ENCODE data around the gene MKLN1.
A peak's percentile ranks its signal among the peaks of the same experiment; 100 is the strongest.

MKLN1 gene

DNA sequence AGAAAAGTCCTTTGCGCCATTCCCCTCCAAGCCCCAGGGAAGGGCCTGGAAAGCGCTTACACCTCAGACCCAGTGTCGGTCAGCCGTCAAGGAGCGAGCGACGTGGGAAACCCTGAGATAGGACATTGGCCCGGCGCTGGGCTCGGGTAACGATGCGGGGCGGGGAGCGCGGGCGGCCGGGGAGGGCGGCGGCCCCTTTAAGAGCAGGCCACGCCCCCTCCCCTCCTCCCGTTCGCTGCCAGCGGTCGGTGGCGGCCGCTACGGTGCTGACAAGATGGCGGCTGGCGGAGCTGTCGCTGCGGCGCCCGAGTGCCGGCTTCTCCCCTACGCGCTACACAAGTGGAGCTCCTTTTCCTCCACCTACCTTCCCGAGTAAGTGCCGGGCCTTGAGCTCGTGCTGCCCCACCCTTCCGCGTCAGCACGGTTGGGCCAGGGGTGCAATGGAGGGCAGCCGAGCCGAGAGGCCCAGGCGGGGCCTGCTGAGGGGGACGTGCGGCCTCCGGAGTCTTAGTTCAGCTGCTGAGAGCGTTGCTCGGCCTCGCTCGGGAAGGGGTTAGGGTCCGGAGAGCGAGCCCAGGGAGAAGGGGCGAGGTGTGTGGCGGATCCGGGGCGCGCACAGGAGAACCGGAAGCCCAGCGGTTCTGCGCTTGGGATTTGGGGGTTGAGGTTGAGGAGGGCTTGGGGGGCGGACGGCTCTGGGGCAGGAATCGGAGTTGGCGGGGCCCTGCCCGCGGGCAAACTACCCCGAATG, at the start of gene MKLN1:
Gene MKLN1 (plus strand): TSS at position 251 of the 751 bp plus-strand sequence. CDS start 24 bp downstream, at position 275.
- peak; percentile 93 for DNase-seq (ENCODE audit: low spot score)

DNA sequence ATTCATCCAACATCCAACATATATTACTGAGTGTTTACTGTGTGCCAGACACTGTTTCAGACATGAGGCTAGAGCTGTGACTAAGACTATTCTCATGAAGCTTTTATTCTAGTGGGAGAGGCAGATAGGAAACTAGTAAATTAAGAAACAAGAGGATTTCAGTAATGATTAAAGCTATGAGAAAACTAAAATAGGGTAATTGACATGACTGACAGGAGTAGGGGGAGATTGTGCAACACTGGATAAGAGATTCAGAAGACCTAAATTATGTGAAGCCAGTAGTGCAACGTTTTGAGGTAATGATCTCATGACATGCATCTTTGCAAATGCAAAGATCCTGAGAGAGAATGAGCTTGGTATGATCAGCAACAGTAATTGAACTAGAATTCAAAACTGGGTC, 48.6 kb upstream of the MKLN1 start:
- no peak for DNase-seq (ENCODE audit: low spot score)
- TF ChIP-seq, protein P1, sequence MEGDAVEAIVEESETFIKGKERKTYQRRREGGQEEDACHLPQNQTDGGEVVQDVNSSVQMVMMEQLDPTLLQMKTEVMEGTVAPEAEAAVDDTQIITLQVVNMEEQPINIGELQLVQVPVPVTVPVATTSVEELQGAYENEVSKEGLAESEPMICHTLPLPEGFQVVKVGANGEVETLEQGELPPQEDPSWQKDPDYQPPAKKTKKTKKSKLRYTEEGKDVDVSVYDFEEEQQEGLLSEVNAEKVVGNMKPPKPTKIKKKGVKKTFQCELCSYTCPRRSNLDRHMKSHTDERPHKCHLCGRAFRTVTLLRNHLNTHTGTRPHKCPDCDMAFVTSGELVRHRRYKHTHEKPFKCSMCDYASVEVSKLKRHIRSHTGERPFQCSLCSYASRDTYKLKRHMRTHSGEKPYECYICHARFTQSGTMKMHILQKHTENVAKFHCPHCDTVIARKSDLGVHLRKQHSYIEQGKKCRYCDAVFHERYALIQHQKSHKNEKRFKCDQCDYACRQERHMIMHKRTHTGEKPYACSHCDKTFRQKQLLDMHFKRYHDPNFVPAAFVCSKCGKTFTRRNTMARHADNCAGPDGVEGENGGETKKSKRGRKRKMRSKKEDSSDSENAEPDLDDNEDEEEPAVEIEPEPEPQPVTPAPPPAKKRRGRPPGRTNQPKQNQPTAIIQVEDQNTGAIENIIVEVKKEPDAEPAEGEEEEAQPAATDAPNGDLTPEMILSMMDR (IDR thresholded peaks at IDR 0.05; ENCODE audit: extremely low read depth, missing control alignments), result no peak

More for the DNA sequence above, at the start of gene MKLN1:
- TF ChIP-seq, protein P1 (IDR thresholded peaks at IDR 0.05; ENCODE audit: extremely low read depth, missing control alignments), result no peak

DNA sequence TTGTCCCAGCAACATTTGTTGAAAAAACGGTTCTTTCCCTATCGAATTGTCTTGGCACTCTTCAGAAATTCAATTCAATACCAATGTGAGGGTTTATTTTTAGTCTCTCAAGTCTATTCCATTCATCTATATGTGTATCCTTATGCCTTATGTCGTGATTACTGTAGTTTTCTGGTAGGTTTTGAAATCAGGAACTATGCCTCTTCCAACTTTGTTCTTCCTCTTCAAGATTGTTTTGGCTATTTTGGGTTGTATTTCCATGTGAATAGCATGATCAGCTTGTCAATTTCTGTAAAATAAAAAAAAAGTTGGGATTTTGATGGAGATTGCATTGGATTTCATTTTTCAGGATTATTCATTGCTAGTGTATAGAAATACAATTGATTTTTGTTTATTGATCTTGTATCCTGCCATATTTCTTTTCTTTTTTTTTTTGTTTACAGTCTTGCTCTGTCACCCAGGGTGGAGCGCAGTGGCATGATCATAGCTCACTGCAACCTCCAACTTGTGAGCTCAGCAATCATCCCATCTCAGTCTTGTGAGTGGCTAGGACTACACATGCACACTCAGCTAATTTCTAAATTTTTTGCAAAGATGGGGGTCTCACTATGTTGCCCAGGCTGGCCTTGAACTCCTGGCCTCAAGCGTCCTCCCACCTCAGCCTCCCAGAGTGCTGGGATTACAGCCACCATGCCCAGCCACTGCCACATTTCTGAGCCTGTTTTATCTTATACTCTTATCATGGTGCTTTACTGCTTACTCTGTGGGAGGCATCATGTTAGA, 46.2 kb upstream of the MKLN1 start:
- no peak for DNase-seq (ENCODE audit: low spot score)
- TF ChIP-seq, protein P1 (IDR thresholded peaks at IDR 0.05; ENCODE audit: extremely low read depth, missing control alignments), result no peak

DNA sequence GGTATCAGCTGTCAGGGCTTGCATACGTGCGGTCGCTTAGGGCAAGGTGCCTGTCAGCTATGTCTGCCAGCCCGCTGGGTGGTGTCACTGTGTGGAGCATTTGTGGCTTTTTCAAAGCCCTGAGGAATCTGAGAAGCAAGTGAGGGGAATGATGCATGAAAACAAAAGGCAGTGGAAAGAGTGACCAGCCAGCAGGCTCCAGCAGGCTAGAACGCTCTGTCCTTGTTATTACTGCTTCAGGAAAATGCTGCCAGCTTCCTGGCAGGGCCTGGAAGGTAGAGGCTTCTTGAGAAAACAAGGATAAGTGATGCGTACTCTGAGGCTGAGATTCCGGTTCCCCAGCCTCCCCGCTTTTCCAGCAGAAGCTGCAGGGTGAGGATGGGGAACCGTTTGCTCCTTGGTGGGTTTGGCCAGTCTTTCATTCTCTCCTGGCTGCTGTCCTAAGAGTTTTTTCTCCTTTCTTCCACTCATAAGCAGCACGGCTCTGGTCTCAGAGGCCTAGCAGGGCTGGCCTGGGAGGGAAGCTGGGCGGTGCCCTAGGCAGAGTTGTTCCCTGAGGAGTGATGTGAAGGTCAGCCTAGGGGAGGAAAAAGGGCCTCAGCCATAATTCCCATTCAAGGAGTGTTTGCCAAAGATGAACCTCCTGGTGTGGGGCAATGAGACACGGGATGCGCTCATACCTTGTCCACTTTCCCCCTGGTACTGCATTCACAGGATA, 42.8 kb upstream of the MKLN1 start:
- no peak for DNase-seq (ENCODE audit: low spot score)
- TF ChIP-seq, protein P1 (IDR thresholded peaks at IDR 0.05; ENCODE audit: extremely low read depth, missing control alignments), result no peak

DNA sequence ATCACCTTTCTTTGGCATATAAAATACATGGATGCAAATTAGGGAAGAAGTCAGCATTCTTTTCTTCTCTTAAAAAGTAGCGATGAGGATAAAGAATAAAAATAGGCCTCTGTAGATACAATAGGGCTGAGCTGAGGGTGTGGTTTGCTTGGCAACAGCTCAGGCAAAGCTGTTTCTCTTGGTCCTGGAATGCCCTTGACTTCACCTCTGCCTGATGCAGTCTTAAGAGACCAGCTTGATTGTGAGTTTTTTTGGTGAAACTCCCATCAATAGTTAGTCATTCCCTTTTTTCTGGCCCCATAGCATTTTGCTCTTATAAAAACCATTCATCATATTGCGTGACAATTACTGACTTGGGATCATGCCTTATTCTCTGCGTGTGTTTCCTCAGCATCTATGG, 42.1 kb upstream of the MKLN1 start:
- no peak for DNase-seq (ENCODE audit: low spot score)
- TF ChIP-seq, protein P1 (IDR thresholded peaks at IDR 0.05; ENCODE audit: extremely low read depth, missing control alignments), result no peak

DNA sequence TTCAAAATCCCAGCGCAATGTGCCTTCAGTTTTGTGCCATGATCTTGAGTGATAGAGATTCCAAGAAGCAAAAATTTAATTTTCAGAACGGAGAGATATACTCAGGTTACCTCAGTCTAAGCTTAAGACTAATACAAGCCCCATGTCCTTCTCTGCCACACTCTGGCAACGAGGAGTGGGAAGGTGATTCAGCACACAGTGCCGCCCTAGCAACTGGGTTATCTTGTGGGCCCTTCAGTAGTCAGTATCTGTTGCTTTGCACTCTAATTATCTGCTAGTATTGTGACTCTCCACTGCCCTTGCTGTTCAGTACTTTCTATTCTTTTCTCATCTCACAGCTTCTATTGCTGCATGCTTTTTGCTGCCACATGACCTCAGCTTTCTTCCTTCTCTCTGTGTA, 39.2 kb upstream of the MKLN1 start:
- TF ChIP-seq, protein P1 (IDR thresholded peaks at IDR 0.05; ENCODE audit: extremely low read depth, missing control alignments), result no peak
- DNase-seq (ENCODE audit: low spot score), result no peak
